Mesendoderm (in vitro differentiated cells): Measurements from ENCODE around the gene SEM1.

Source experiments
- DNase-seq: peaks from one replicate; pipeline ENCODE4 v3.0.0; 2013
- H2AK5ac ChIP-seq: 2 replicates; pipeline ENCODE4 v1.6.1; 2013; ENCODE audit warnings: low read length, inconsistent platforms
- H2BK120ac ChIP-seq: 2 replicates; pipeline ENCODE4 v1.6.1; 2013; ENCODE audit warnings: low read depth, mild to moderate bottlenecking, low read length, moderate library complexity, mixed read lengths
- H2BK15ac ChIP-seq: replicated peaks from 2 replicates; pipeline ENCODE4 v1.6.1; 2013; ENCODE audit warnings: low read depth, mild to moderate bottlenecking, moderate library complexity
- H2BK5ac ChIP-seq: 2 replicates; pipeline ENCODE4 v1.6.1; 2013; ENCODE audit warnings: low read length, inconsistent platforms
- H3K18ac ChIP-seq: 2 replicates; pipeline ENCODE4 v1.6.1; 2013; ENCODE audit warnings: mild to moderate bottlenecking, low read length, mixed read lengths
- H3K23ac ChIP-seq: one replicate; pipeline ENCODE4 v1.6.1; 2013; ENCODE audit warnings: low read length
- H3K27ac ChIP-seq: 2 replicates; pipeline ENCODE4 v1.5.1; 2013; ENCODE audit warnings: low read depth, mild to moderate bottlenecking, inconsistent platforms, low read length, moderate library complexity
- H3K27me3 ChIP-seq: 2 replicates; pipeline ENCODE4 v1.6.1; 2013; ENCODE audit warnings: low read length, control low read depth, mild to moderate bottlenecking, inconsistent platforms; ENCODE audit not compliant: insufficient read depth, poor library complexity
- H3K36me3 ChIP-seq: 2 replicates; pipeline ENCODE4 v1.6.1; 2013; ENCODE audit warnings: low read length, inconsistent platforms; ENCODE audit not compliant: control insufficient read depth, insufficient read depth
- H3K4ac ChIP-seq: one replicate; pipeline ENCODE4 v1.6.1; 2013; ENCODE audit warnings: low read depth, mild to moderate bottlenecking, low read length, moderate library complexity
- H3K4me1 ChIP-seq: 2 replicates; pipeline ENCODE4 v1.6.1; 2013; ENCODE audit warnings: low read depth, low read length, inconsistent platforms; ENCODE audit not compliant: control insufficient read depth
- H3K4me2 ChIP-seq: 2 replicates; pipeline ENCODE4 v1.6.1; 2013; ENCODE audit warnings: low read length
- H3K4me3 ChIP-seq: 2 replicates; pipeline ENCODE4 v1.5.1; 2013; ENCODE audit warnings: mild to moderate bottlenecking, low read length
- H3K56ac ChIP-seq: one replicate; pipeline ENCODE4 v1.6.1; 2013; ENCODE audit warnings: low read length
- H3K79me1 ChIP-seq: 2 replicates; pipeline ENCODE4 v1.6.1; 2013; ENCODE audit warnings: low read length, inconsistent platforms
- H3K79me2 ChIP-seq: 2 replicates; pipeline ENCODE4 v1.6.1; 2013; ENCODE audit warnings: mild to moderate bottlenecking, low read length; ENCODE audit not compliant: control insufficient read depth, insufficient read depth
- H3K9ac ChIP-seq: 2 replicates; pipeline ENCODE4 v1.6.1; 2013; ENCODE audit warnings: low read length, inconsistent platforms
- H4K5ac ChIP-seq: one replicate; pipeline ENCODE4 v1.6.1; 2013; ENCODE audit warnings: low read length
- H4K8ac ChIP-seq: one replicate; pipeline ENCODE4 v1.6.1; 2013; ENCODE audit warnings: low read depth, mild to moderate bottlenecking, control low read depth, low read length, moderate library complexity
- WGBS: extraction: QIAGEN DNeasy Blood & Tissue Kit; methylation state at CpG from one replicate; pipeline ENCODE4 v1.1.7; 2013; ENCODE audit warnings: low lambda C conversion rate, missing lambda C conversion rate; ENCODE audit not compliant: insufficient coverage; ENCODE audit errors: extremely low coverage; 5-methylcytosine and 5-hydroxymethylcytosine counted together

SEM1 gene

DNA sequence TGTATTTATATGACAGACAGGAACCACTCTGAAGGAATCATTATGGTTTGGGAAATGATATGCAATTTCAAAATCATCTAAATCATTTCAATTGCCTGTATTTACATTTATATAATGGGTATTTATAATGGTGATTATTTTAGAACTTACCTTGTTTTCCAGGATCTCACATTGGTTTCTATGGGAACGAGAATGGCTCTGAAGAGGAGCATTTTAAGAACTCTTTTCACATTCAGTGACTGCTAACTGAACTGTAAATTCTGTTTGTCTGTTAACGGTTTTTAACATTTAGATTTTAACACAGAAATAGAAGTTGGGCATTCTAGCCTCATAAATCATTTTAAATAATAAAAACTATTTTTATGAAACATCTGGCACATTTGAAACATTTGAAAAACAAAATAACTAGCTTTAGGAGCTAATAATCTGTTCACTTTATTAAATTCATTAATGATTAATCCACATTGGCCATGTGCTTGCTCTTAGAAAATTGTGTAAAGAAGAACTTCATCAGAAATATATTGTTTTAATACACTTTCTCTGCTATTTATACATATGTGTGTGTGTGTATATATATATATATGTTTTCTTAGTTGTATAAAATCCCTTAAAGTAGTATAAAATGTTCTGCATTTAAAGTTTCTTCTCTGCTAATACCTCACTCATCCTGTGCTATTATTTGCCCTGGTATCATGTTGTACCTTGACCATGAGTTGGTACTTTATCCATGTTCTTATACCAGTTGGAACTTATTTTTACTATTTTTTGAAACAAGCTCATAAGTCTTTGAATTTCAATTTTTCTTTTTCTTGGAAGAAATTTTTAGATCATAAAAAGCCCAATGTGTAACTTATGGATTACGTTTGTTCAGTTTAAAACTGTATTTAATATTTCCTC, 8.7 kb upstream of the SEM1 start:
- WGBS, result no CpG with 5 or more reads among the region's 3 CpGs
- no peak overlapping the region for H2BK5ac ChIP-seq
- H2BK15ac ChIP-seq, result no peak overlapping the region
- no peaks in the 10 kb centered on the region for H3K79me2 ChIP-seq
- H3K4me3 ChIP-seq, result no peak overlapping the region
- no peak overlapping the region for H2AK5ac ChIP-seq
- no peak overlapping the region for H3K18ac ChIP-seq
- H3K27me3 ChIP-seq, result no peaks in the 10 kb centered on the region
- H3K4ac ChIP-seq, result no peak overlapping the region
- H2BK120ac ChIP-seq, result no peak overlapping the region
- H3K56ac ChIP-seq, result no peak overlapping the region
- no peaks in the 10 kb centered on the region for H3K79me1 ChIP-seq
- no peak overlapping the region for H3K23ac ChIP-seq
- no peak overlapping the region for H3K9ac ChIP-seq
- no peaks in the 10 kb centered on the region for H3K36me3 ChIP-seq
- no peaks in the 10 kb centered on the region for H3K4me1 ChIP-seq
- no peak overlapping the region for H3K27ac ChIP-seq
- H4K8ac ChIP-seq, result no peak overlapping the region
- no peak overlapping the region for H4K5ac ChIP-seq
- no peak for DNase-seq
- H3K4me2 ChIP-seq, result no peak overlapping the region

DNA sequence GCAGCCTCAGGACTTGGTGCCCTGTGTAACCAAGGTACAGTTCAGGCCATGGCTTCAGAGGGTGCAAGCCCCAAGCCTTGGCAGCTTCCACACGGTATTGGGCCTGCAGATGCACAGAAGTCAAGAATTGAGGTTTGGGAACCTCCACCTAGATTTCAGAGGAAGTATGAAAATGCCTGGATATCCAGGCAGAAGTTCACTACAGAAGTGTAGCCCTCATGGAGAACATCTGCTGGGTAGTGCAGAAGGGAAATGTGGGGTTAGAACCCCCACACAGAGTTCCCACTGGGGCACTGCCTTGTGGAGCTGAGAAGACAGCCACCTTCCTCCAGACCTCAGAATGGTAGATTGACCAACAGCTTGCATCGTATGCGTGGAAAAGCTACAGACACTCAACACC, 3.4 kb upstream of the SEM1 start:
- Histone ChIP-seq H3K18ac (no peak overlapping the region), H3K4me2 (no peak overlapping the region), H3K27ac (no peak overlapping the region), H3K56ac (no peak overlapping the region), H3K36me3 (no peaks in the 10 kb centered on the region), H3K23ac (no peak overlapping the region), H4K8ac (no peak overlapping the region), H3K4me1 (no peaks in the 10 kb centered on the region), H3K79me1 (no peaks in the 10 kb centered on the region), H3K79me2 (peaks cover 10% of the 10 kb centered on the region), H3K4me3 (no peak overlapping the region), H3K4ac (no peak overlapping the region), H2BK5ac (no peak overlapping the region), H3K27me3 (no peaks in the 10 kb centered on the region), H2BK15ac (no peak overlapping the region), H3K9ac (no peak overlapping the region), H2BK120ac (no peak overlapping the region), H2AK5ac (no peak overlapping the region), H4K5ac (no peak overlapping the region)
- no peak for DNase-seq
- WGBS, result no CpG with 5 or more reads among the region's 3 CpGs

DNA sequence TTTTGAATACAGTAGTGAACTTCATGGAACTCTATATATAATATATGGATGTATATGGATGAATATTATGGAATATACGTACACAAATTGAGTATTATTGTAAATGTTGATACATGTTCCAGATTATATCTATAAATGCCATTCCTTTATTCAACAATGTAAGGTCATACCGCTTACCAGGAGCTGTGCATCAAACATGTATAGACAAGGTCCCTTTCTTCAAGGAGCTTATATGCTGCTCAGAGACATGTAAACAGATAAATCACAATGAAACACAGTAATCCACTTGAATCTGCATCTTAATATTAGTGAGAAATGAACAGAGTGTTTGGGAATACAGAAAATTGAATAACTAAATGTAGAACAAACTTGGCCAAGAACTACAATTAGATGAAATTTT, 898 bp upstream of the SEM1 start:
- Histone ChIP-seq H3K36me3 (no peaks in the 10 kb centered on the region), H2BK120ac (no peak overlapping the region), H3K27ac (no peak overlapping the region), H3K18ac (no peak overlapping the region), H3K23ac (no peak overlapping the region), H2BK15ac (no peak overlapping the region), H4K5ac (no peak overlapping the region), H4K8ac (no peak overlapping the region), H3K79me1 (peaks cover 1% of the 10 kb centered on the region), H3K79me2 (peaks cover 24% of the 10 kb centered on the region), H3K4me1 (no peaks in the 10 kb centered on the region), H3K4me2 (no peak overlapping the region), H3K4ac (no peak overlapping the region), H3K56ac (no peak overlapping the region), H3K27me3 (no peaks in the 10 kb centered on the region), H2AK5ac (no peak overlapping the region), H3K9ac (no peak overlapping the region), H3K4me3 (no peak overlapping the region), H2BK5ac (no peak overlapping the region)
- 100% methylated on average over 1 of the region's 2 CpGs for WGBS
- DNase-seq, result no peak

DNA sequence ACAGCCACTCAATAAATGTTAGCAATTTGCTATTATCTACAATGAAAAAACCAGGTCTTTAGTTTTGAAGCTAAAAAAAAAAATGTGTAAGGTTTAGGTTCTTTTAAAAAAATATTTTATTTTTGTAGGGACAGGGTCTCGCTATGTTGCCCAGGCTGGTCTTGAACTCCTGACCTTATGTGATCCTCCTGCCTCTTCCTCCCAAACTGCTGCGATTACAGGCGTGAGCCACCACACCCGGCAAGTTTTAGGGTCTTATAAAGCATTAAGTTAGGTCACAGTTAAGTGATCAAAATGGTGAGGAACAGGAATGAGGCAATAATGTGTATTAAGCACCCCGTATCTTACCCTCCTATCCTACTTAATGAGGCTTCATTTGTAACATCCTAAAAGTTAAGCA, 774 bp downstream of the SEM1 start:
- Histone ChIP-seq H3K27me3 (no peaks in the 10 kb centered on the region), H3K23ac (no peak overlapping the region), H2BK5ac (no peak overlapping the region), H3K36me3 (no peaks in the 10 kb centered on the region), H4K5ac (no peak overlapping the region), H3K4me1 (no peaks in the 10 kb centered on the region), H3K4me2 (peak overlapping the region; percentile 76), H3K18ac (no peak overlapping the region), H2AK5ac (no peak overlapping the region), H2BK15ac (no peak overlapping the region), H3K79me2 (peaks cover 29% of the 10 kb centered on the region), H3K56ac (peak overlapping the region; percentile 87), H4K8ac (no peak overlapping the region), H3K4me3 (peak overlapping the region; percentile 76), H3K27ac (no peak overlapping the region), H3K4ac (no peak overlapping the region), H2BK120ac (no peak overlapping the region), H3K9ac (peak overlapping the region; percentile 81), H3K79me1 (peaks cover 6% of the 10 kb centered on the region)
- WGBS, result no CpG with 5 or more reads among the region's 5 CpGs
- DNase-seq, result peak; percentile 16

DNA sequence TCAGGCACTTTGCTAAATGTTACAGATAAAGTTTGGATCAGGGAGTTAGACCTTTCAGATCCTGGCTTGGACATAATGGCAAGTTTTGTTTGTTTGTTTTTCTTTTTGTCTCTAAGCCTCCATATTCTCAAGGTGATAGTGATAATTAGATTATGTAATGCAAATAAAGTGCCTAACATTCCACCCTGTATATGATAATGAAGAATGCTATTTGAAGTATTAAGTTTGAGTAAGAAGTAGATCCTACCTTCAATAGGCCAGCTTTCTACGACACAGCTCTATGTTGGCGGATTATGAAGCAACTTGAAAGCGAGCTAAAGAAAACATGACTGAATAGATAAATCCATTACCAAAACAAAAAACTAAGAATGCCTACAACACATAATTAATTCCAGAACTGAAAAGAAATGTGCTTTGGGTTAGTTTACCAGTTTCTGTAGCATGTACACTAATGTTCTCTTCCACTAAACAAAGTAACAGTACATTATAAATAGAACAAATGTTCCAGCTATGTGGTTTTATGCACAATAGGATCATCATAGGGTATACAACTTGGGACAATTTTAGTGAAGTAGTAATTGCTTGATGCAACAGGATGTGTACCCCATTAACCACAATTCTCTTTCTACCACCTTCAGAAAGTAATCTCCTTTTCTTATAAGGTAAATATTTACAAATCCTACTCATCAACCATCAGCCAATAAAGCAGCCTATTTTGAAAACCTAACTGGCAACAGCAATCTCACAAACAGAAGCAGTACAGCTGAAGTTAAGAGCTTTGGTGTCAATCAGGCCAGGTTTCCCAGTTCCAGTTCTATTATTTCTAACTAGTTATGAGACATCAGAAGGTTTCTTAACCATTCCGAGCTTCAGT, 1.5 kb downstream of the SEM1 start:
- Histone ChIP-seq H2BK5ac (no peak overlapping the region), H3K79me1 (peaks cover 6% of the 10 kb centered on the region), H3K23ac (no peak overlapping the region), H3K4me2 (peak overlapping the region; percentile 18), H3K27ac (no peak overlapping the region), H3K18ac (no peak overlapping the region), H2AK5ac (no peak overlapping the region), H3K9ac (peak overlapping the region; percentile 33), H3K36me3 (no peaks in the 10 kb centered on the region), H4K5ac (no peak overlapping the region), H3K4me3 (no peak overlapping the region), H3K27me3 (no peaks in the 10 kb centered on the region), H2BK15ac (no peak overlapping the region), H3K79me2 (peaks cover 33% of the 10 kb centered on the region), H2BK120ac (no peak overlapping the region), H4K8ac (no peak overlapping the region), H3K4me1 (no peaks in the 10 kb centered on the region), H3K4ac (no peak overlapping the region), H3K56ac (no peak overlapping the region)
- no peak for DNase-seq
- no CpG with 5 or more reads among the region's 4 CpGs for WGBS
